Measurements from ENCODE around the gene EMC1.
"Not testable (repeated sequence)": the region's sequence is repeated elsewhere in the genome, so short reads cannot be mapped to it uniquely, and the experiment has no call there.

The EMC1 gene

DNA sequence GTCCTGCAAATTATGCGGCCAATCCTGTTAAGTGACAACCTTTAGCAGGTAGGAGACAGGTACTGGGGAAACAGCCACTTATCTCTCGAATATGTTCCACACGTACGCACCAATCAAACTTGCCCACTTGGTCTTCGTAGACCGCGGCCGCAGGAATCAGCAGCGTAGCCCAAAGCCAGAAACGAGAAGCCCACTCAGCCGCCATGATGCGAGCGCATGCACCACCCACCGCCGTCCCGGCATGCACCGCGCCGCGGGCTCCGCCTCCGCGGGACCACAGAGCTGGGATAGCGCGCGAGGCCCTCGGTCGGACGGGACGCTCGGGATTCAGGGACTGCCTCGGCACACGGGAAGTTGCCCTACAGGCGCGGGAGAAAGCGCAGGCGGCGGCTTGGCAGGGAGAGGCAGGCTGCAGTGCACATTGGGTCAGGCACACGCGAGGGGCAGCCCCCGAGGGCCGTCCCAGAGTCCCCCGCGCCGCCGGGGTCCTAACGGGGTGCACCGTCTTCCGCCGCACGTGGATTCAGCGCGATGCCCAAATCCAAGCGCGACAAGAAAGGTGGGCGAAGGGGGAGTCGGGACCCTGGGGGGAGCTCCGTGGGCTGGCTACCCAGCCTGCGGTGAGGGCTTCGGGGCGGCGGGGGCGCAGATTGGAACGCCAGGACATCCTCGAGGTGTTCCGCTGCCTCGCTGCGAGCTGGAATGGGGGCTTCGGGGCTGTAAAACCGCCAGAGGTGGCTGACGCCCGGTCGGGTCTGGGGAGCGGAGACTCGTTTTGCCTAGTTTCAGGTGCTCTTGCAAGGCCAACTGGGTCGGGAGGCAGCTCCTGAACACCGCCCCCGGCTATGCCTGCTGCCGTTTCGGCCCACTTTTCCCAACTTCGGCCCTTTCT is at the start of gene EMC1, which contains the start of gene MRTO4:
Gene EMC1 (minus strand): TSS at position 220 of the 892 bp plus-strand sequence. CDS start 15 bp downstream, at position 205.
Gene MRTO4 (plus strand): TSS at position 501 of the 892 bp plus-strand sequence. CDS start 31 bp downstream, at position 532.
- peak; percentile 80 to 94 (median 83) for DNase-seq (ENCODE audit: low read depth in 3 of 3)

DNA sequence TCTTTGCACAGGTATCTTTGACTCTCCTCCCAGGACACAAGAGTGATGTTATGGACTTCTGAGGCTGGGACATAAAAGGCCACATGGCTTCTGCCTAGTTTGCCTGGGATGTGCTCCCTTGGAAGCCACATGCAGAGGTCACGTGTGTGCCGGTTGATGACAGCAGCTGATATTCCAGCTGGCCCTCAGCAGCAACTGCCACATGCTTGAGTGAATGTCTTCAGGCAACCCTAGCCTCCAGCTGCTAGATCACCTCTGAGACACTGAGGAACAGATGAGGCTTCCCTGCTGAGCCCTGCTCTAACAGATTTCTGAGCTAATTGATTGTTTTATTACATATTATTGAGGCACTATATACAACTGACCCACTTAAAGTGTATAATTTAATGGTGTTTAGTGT is 48.9 kb upstream of the EMC1 start:
- no peak for DNase-seq (ENCODE audit: low read depth in 3 of 3)

DNA sequence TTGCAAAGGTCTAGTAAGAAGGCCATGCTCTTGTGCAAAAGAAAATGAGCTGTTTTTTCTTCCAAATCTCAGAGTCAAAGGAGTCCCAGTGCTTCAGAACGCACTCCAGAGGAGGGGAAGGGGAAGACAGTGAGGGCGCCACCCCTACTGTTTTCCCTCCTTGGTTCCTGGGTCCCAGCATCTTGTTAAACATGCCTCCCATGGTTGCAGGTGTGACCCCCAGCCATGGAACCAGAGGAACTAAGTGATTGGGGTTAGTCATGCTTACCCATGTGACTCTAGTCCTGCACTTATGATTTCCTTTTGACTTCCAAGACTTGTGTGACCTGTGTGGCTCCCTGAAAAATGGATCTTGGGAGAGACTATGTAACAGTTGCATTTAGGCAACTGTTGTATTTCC is 43.3 kb upstream of the EMC1 start:
- DNase-seq (ENCODE audit: low read depth in 3 of 3): no peak

- no peak for DNase-seq (ENCODE audit: low read depth in 3 of 3)
These were observed 37.9 kb upstream of the EMC1 start for GRCh38 chr1:19289244-19289643.

DNA sequence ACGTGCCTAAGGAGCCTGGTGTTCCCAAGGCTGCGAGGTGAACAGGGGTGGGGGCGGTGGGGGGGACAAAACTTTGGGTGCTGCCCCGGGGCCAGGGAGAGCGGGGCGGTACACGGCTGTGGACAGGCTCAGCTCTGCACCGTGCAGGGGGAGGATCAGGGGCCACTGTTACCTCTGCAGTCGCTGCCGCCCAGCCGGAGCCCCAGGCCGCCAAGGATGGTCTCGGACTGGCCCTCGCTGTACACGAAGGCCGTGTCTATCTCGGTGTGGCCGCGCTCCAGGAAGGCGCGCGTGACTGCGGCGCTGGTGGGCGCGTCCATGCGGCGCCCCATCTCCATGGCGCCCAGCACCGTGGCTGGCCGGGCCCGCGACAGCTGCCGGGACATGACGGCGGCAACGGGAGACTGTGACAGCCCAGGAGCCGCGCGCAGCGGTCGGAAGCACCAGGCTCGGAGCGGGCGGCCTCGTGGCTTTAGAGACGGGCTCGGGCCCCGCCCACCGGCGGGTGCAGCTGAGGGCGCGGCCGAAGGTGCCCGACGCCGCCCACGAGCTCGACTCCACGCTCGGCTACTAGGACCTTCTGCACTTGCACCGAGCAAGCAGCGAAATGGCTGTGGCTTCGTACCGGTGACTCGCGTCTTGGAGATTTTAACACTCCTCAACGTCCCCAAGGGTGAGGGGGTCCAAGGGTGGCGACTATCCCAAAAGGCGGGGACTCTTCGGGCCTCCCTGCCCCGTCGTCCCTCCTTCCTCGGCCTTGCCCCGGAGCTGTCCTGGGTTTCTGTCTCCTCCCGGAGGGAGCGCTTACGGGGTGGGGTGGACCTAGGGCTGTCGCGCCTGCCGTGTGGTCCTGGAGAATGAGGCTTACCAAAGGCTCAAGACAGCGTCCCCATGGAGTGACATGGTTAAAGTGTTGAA is 37.3 kb upstream of the EMC1 start, which contains the start of gene AKR7A3:
Gene AKR7A3 (minus strand): TSS at position 447 of the 918 bp plus-strand sequence. CDS start 61 bp downstream, at position 386.
- DNase-seq (ENCODE audit: low read depth in 3 of 3): peak; percentile 41 to 71 (median 51)

GRCh38 chr1:19287436-19288185 is 36.3 kb upstream of the EMC1 start:
- DNase-seq (ENCODE audit: low read depth in 3 of 3): no peak

GRCh38 chr1:19285807-19286206 is 34.5 kb upstream of the EMC1 start:
- DNase-seq (ENCODE audit: low read depth in 3 of 3): not testable (repeated sequence)

DNA sequence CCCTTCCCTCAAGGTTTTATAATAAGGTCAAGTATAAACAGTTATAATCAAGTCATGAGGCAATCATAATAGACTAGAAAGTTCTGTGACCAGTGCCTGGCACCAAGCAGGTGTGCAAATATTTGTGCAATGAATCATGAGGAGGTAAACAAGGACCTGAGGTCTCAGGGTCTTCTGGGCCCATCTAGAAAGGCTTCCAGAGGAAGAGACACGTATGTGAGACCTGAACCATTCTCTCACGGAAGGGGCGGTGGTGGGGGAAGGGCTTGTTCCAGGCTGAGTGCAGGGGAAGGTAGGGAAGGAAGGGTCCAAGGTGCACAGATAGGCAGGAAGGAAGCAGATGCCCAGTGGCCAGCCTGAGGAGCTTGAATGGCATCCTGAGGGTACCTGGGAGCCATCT is 34.0 kb upstream of the EMC1 start:
- DNase-seq (ENCODE audit: low read depth in 3 of 3): not testable (repeated sequence)

DNA sequence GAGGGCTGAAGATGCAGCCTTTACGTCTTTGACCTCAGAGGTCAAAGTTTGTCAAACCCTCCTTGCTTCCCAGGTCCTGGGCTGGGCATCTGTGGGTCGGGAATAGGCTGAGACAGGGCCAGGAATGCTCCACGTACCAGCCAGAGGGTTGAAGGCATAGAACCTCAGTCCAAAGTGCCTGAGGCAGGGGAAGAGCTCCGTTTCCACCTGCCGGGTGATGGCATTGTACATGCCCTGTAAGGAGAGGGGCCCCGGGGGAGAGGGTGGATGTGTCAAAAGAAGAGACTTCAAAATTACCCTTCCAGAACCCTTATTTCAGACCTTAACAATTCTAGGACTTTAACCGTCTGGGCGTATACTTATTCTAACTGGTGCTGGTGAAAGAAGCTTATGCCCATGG is 33.6 kb upstream of the EMC1 start:
- no peak for DNase-seq (ENCODE audit: low read depth in 3 of 3)

GRCh38 chr1:19283891-19284290 is 32.6 kb upstream of the EMC1 start:
- DNase-seq (ENCODE audit: low read depth in 3 of 3): no peak

DNA sequence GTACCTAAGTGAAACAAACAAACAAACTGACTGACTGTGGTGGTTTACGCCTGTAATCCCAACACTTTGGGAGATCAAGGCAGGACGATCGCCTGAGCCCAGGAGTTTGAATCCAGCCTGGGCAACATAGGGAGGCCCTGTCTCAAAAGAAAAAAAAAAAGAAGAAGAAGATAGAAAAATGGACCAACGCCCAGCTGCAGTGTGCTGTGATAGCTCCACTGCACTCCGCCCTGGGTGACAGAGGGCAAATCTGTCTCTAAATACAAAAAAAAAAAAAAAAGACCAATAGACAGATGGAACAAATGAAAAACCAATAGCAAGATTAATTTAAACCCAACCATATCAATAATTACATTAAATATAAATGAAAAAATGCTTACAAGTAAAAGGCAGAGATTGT is 23.3 kb upstream of the EMC1 start:
- no peak for DNase-seq (ENCODE audit: low read depth in 3 of 3)

DNA sequence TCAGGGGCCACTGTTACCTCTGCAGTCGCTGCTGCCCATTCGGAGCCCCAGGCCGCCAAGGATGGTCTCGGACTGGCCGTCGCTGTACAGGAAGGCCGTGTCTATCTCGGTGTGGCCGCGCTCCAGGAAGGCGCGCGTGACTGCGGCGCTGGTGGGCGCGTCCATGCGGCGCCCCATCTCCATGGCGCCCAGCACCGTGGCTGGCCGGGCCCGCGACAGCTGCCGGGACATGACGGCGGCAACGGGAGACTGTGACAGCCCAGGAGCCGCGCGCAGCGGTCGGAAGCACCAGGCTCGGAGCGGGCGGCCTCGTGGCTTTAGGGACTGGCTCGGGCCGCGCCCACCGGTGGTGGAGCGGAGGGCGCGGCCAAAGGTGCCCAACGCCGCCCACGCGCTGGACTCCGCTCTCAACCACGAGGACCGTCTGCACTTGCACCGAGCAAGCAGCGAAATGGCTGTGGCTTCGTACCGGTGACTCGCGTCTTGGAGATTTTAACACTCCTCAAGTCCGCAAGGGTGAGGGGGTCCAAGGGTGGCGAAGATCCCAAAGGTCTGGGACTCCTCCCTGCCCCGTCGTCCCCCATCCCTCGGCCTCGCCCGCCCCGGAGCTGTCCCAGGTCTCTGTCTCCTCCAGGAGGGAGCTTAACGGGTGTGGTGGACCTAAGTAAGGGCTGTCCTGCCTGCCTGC is 22.7 kb upstream of the EMC1 start:
- DNase-seq (ENCODE audit: low read depth in 3 of 3): not testable (repeated sequence)

DNA sequence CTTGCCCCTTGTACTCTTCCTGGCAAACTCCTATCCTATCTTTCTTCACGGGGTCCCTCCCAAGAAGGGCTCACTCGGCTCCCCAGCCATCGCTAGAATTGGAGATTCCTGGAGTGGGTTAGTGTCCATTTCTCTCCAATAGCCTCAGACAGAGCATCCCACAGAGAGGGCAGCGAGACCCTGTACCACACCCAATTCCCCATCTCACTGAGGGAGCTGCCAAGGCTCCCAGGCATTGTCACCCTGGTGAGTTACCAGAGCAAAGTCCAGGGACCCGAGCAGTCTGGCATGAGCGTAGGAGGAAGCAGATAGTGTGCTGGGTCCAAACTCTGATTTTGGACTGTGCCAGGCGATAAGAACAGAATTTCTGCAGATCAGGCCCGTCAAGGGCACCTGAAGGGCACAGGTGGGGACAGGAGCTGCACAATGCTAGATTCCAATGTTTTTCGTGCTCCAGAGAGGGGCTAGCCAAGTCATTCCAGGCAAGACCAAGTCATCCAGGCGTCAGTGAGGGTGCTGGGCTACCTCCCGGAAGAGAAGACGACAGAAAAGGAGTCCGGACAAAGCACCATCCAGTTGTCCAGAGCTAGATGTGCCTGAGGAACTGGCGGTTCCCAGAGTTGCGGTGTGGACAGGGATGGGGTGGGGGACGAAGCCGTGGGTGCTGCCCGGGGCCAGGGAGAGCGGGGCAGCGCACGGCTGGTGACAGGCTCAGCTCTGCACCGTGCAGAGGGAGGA is 22.0 kb upstream of the EMC1 start:
- no peak for DNase-seq (ENCODE audit: low read depth in 3 of 3)

DNA sequence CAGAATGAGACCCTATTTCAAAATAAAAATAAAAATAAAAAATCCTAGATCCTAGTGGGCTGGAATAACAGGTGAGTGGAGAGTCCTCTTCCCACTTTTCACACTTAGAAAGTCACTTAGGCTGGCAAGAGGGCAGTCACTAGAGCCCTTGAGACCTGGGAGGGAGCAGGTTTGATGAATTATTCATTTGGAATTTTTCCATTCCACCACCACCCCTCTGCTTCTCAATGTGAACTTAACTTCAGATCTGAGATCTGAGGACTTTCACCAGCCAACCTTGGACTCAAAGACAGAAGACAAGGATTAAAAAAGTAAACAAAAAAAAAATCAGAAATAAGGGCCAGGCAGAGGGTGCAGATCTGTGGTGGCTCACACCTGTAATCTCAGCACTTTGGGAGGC is 20.7 kb upstream of the EMC1 start:
- DNase-seq (ENCODE audit: low read depth in 3 of 3): no peak

- DNase-seq (ENCODE audit: low read depth in 3 of 3): not testable (repeated sequence)
These were observed 19.0 kb upstream of the EMC1 start for GRCh38 chr1:19270343-19270730.

DNA sequence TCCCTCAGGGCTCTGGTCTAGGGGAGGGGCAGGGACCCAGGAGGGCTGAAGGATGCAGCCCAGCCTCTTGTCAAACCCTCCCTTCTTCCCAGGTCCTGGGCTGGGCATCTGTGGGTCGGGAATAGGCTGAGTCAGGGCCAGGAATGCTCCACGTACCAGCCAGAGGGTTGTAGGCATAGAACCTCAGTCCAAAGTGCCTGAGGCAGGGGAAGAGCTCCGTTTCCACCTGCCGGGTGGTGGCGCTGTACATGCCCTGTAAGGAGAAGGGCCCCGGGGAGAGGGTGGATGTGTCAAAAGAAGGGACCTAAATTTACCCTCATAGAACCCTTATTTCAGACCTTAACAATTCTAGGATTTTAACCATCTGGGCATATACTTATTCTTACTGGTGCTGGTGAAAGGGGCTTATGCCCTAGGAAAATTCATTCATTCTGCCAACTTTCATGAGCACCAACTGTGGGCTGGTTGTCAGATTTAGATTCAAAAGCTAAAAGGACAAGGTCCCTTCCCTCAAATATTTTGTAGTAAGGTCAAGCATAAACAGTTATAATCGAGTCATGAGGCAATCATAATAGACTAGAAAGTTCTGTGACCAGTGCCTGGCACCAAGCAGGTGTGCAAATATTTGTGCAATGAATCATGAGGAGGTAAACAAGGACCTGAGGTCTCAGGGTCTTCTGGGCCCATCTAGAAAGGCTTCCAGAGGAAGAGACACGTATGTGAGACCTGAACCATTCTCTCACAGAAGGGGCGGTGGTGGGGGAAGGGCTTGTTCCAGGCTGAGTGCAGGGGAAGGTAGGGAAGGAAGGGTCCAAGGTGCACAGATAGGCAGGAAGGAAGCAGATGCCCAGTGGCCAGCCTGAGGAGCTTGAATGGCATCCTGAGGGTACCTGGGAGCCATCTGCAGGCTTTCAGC is 18.4 kb upstream of the EMC1 start:
- DNase-seq (ENCODE audit: low read depth in 3 of 3): not testable (repeated sequence)

DNA sequence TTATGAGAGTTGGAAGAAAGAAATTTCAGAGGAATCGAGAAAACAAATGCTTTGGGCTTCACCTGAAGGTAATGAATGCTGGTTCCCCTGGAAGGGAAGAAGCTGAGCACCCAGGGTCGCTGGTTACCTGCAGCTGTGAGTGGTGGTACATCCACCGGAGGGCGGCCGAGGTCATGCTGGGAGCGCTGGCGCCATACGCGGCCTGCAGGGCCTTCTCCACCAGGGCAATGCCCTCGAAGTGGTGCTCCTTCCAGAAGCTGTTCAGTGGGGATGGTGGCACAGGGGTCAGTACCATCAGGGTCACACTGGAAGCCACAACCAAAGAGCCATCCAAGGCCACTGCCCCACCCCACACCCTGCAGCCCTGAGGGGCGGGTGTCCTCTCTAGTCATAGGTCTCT is 17.1 kb upstream of the EMC1 start:
- DNase-seq (ENCODE audit: low read depth in 3 of 3): no peak

GRCh38 chr1:19262744-19263143 is 11.4 kb upstream of the EMC1 start:
- no peak for DNase-seq (ENCODE audit: low read depth in 3 of 3)

DNA sequence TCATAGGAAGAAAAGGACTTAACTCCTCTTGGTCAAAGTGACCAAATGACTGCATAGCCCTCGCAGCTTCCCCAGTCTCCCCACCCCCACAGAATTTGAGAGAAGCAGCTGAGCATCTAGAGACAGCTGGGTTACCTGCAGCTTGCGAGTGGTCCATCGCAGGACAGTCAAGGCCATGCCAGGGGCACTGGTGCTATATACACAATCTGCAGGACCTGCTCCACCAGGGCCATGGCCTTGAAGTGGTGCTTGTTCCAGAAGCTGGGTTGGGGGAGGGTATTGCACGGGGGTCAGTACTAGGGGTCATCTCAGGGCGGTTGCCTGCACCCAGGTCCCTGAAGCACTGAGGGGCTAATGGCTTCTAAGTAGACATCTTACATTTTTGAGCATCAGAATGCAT is 10.7 kb upstream of the EMC1 start:
- no peak for DNase-seq (ENCODE audit: low read depth in 3 of 3)
